HCT116 (cell line): Measurements from ENCODE around the gene PYGO1.

ENCODE experiments used
- CTCF ChIP-seq, 3 experiments: fragments of 200-600 bp in 1 of 3; sonication (generic) in 1 of 3; IDR thresholded peaks in 2 of 3; conservative IDR thresholded peaks in 1 of 3; 2 replicates each; pipeline ENCODE4 v1.5.1; 2012 to 2017; ENCODE audit warnings: low read depth in 2 of 3, low read length in 2 of 3, antibody characterized with exemption in 1 of 3, borderline replicate concordance in 1 of 3, control low read depth in 1 of 3, mild to moderate bottlenecking in 1 of 3, mixed read lengths in 1 of 3, mixed run types in 1 of 3, moderate library complexity in 1 of 3; ENCODE audit not compliant: insufficient read depth in 1 of 3
- ELF1 ChIP-seq: IDR thresholded peaks from 2 replicates; pipeline ENCODE4 v1.6.1; 2012; ENCODE audit warnings: low read depth, borderline replicate concordance
- EZH2 ChIP-seq: fragments of 200-600 bp; sonication (generic); IDR thresholded peaks from 2 replicates; pipeline ENCODE4 v1.6.1; 2017; ENCODE audit warnings: antibody characterized with exemption, mixed run types
- EZH2phosphoT487 ChIP-seq: fragments of 200-600 bp; IDR thresholded peaks from 2 replicates; pipeline ENCODE4 v1.6.1; 2018; ENCODE audit warnings: antibody characterized with exemption, borderline replicate concordance
- FOSL1 ChIP-seq: IDR thresholded peaks from 2 replicates; pipeline ENCODE4 v1.6.1; 2012; ENCODE audit warnings: low read depth
- JUND ChIP-seq: IDR thresholded peaks from 2 replicates; pipeline ENCODE4 v1.6.1; 2012
- MAX ChIP-seq: IDR thresholded peaks from 2 replicates; pipeline ENCODE4 v1.6.1; 2012
- POLR2A ChIP-seq: IDR thresholded peaks from 2 replicates; pipeline ENCODE4 v1.7.0; 2011; ENCODE audit warnings: borderline replicate concordance; ENCODE audit not compliant: insufficient read depth, insufficient read length; ENCODE audit errors: extremely low read depth
- POLR2AphosphoS5 ChIP-seq: IDR thresholded peaks from 2 replicates; pipeline ENCODE4 v1.6.1; 2011; ENCODE audit warnings: mild to moderate bottlenecking, low read depth, low read length, moderate library complexity
- RAD21 ChIP-seq: IDR thresholded peaks from 2 replicates; pipeline ENCODE4 v1.6.1; 2012; ENCODE audit warnings: low read depth, mild to moderate bottlenecking
- REST ChIP-seq: IDR thresholded peaks from 2 replicates; pipeline ENCODE4 v1.6.1; 2012; ENCODE audit warnings: low read depth
- YY1 ChIP-seq: IDR thresholded peaks from 2 replicates; pipeline ENCODE4 v1.6.1; 2011; ENCODE audit warnings: low read length, low read depth, moderate library complexity, mild to moderate bottlenecking; ENCODE audit not compliant: insufficient replicate concordance; ENCODE audit errors: extremely low read depth
- ZFX ChIP-seq: fragments of 450-650 bp; IDR thresholded peaks from 2 replicates; pipeline ENCODE4 v1.6.1; 2017
- ZNF274 ChIP-seq: fragments of 200-500 bp; sonication (Bioruptor generic); IDR thresholded peaks from 2 replicates; pipeline ENCODE4 v1.6.1; 2014; ENCODE audit warnings: mild to moderate bottlenecking, low read depth, low read length, inconsistent platforms

GRCh38 chr15:55573224-55573623 lies 14.9 kb downstream of the PYGO1 start:
- no peak for TF ChIP-seq CTCF (IDR thresholded peaks at IDR 0.05 in 2 of 3, conservative IDR thresholded peaks at IDR 0.05 in 1 of 3; ENCODE audit: borderline replicate concordance in 1 of 3, insufficient read depth in 1 of 3, low read depth in 2 of 3, low read length in 2 of 3)
- no peak for TF ChIP-seq MAX
- no peak for TF ChIP-seq ZNF274
- no peak for TF ChIP-seq EZH2phosphoT487
- no peak for TF ChIP-seq ZFX
- no peak for TF ChIP-seq JUND
- TF ChIP-seq POLR2AphosphoS5 = no peak
- no peak for TF ChIP-seq YY1
- TF ChIP-seq ELF1 = no peak
- no peak for TF ChIP-seq RAD21
- no peak for TF ChIP-seq REST
- TF ChIP-seq FOSL1 = no peak
- TF ChIP-seq EZH2 = no peak
- TF ChIP-seq POLR2A = no peak
